HepG2 (cell line): ENCODE measurements around the gene SPDL1. TPM values are rescaled to one million over a fixed set of nuclear protein-coding genes. Genes with fewer than 3 reads are reported as not detected.

Source experiments
- ATAC-seq: fragments of 200-7000 bp; cut with Tn5 transposase; 3 replicates; pipeline ENCODE4 v1.9.1; 2020; ENCODE audit warnings: mild to moderate bottlenecking, moderate library complexity
- BruUV-seq: library from RNA; stranded (reverse); fragments of 400-500 nt; replicated peaks from 2 replicates; lab custom pipeline; 2021; lab: Mats Ljungman, UMichigan
- CTCF ChIA-PET: fragments of 300-600 bp; formaldehyde crosslinking; extraction: SDS; loops from one replicate; lab custom pipeline; 2021; ENCODE audit warnings: low total read pairs, inconsistent platforms, low intra/inter-chr PET ratio; lab: Yijun Ruan, JAX
- POLR2A ChIA-PET: fragments of 350-600 bp; sonication (Branson Sonifier 250); formaldehyde crosslinking; loops from one replicate; lab custom pipeline; 2020; ENCODE audit warnings: antibody characterized with exemption, inconsistent platforms; lab: Yijun Ruan, JAX
- DNase-seq: peaks from one replicate; pipeline ENCODE4 v3.0.0-alpha.2; 2015; ENCODE audit warnings: low spot score
- FAIRE-seq: peaks from 3 replicates; lab custom pipeline; 2011; peaks lifted over from hg19 to GRCh38; lab: Jason Lieb, UNC
- H2AFZ ChIP-seq: one replicate; pipeline ENCODE4 v1.6.1; 2011; ENCODE audit warnings: low read length, inconsistent platforms
- H3K27ac ChIP-seq: fragments of 300-600 bp; 3 replicates; pipeline ENCODE4 v1.8.0; 2011; ENCODE audit warnings: mixed run types, mild to moderate bottlenecking, mixed read lengths, low read length, inconsistent platforms; ENCODE audit not compliant: insufficient read depth; ENCODE audit errors: extremely low read length
- H3K27me3 ChIP-seq, 2 experiments: fragments of 200-600 bp in 1 of 2; 2 replicates in 1 of 2; 3 replicates in 1 of 2; pipeline versions ENCODE4 v1.6.0 to v1.8.0; 2011; ENCODE audit warnings: low read length in 2 of 2, mild to moderate bottlenecking in 2 of 2, moderate library complexity in 2 of 2, inconsistent platforms in 1 of 2; ENCODE audit not compliant: insufficient read depth in 2 of 2, control insufficient read depth in 1 of 2
- H3K36me3 ChIP-seq, 2 experiments: fragments of 200-600 bp in 1 of 2; replicated peaks in 1 of 2; 2 replicates in 1 of 2; 3 replicates in 1 of 2; pipeline versions ENCODE4 v1.5.1 to v1.8.0; 2011; ENCODE audit warnings: low read length in 2 of 2, inconsistent platforms in 1 of 2; ENCODE audit not compliant: insufficient read depth in 2 of 2, control insufficient read depth in 1 of 2
- H3K4me1 ChIP-seq: 2 replicates; pipeline ENCODE4 v1.5.1; 2012; ENCODE audit warnings: low read length, inconsistent platforms; ENCODE audit not compliant: insufficient read depth
- H3K4me2 ChIP-seq: 2 replicates; pipeline ENCODE4 v1.6.0; 2011; ENCODE audit warnings: low read depth, low read length, inconsistent platforms
- H3K4me3 ChIP-seq, 3 experiments: fragments of 200-600 bp in 1 of 3; sonication (generic), shearing (Covaris generic) in 1 of 3; replicated peaks in 1 of 3; 2 replicates each; pipeline ENCODE4 v1.5.1; 2011 to 2016; ENCODE audit warnings: low read length in 3 of 3, inconsistent platforms in 2 of 3, low read depth in 2 of 3, mild to moderate bottlenecking in 2 of 3, control low read depth in 1 of 3, mixed read lengths in 1 of 3; ENCODE audit not compliant: insufficient read depth in 1 of 3
- H3K79me2 ChIP-seq: one replicate; pipeline ENCODE4 v1.6.1; 2011; ENCODE audit warnings: low read length, inconsistent platforms; ENCODE audit not compliant: insufficient read depth
- H3K9ac ChIP-seq: 2 replicates; pipeline ENCODE4 v1.6.0; 2011; ENCODE audit warnings: mild to moderate bottlenecking, low read depth, low read length, inconsistent platforms; ENCODE audit not compliant: insufficient read depth
- H3K9me3 ChIP-seq: 2 replicates; pipeline ENCODE4 v1.5.1; 2012; ENCODE audit warnings: mild to moderate bottlenecking, low read length
- H4K20me1 ChIP-seq: 2 replicates; pipeline ENCODE4 v1.6.0; 2011; ENCODE audit warnings: inconsistent platforms, mild to moderate bottlenecking, low read length, moderate library complexity; ENCODE audit not compliant: insufficient read depth
- ARHGAP35 ChIP-seq: sonication (generic); formaldehyde crosslinking; IDR thresholded peaks from 2 replicates; pipeline ENCODE4 v1.9.0; 2022; ENCODE audit warnings: mild to moderate bottlenecking, inconsistent platforms, moderate library complexity, missing genetic modification reagents, borderline replicate concordance
- FOXC1 ChIP-seq: sonication (generic); formaldehyde crosslinking; IDR thresholded peaks from 2 replicates; pipeline ENCODE4 v1.8.0; 2022; ENCODE audit warnings: mild to moderate bottlenecking, missing genetic modification reagents, borderline replicate concordance
- MIER2 ChIP-seq: IDR thresholded peaks from 2 replicates; pipeline ENCODE4 v1.6.1; 2016; ENCODE audit warnings: missing biosample characterization, missing genetic modification reagents
- NFIC ChIP-seq: IDR thresholded peaks from 2 replicates; pipeline ENCODE4 v1.6.1; 2012; ENCODE audit warnings: mild to moderate bottlenecking, low read length, inconsistent platforms
- NFKB2 ChIP-seq: sonication (generic); formaldehyde crosslinking; IDR thresholded peaks from 2 replicates; pipeline ENCODE4 v1.4.0; 2020; ENCODE audit warnings: missing genetic modification reagents, borderline replicate concordance
- PHF5A ChIP-seq: IDR thresholded peaks from one replicate; pipeline ENCODE4 v1.6.1; 2018; ENCODE audit warnings: low read depth, missing genetic modification reagents; ENCODE audit not compliant: unreplicated experiment
- ZNF451 ChIP-seq: sonication (generic); formaldehyde crosslinking; IDR thresholded peaks from 2 replicates; pipeline ENCODE4 v1.5.0; 2020; ENCODE audit warnings: mild to moderate bottlenecking, missing genetic modification reagents
- ZNF616 ChIP-seq: sonication (generic); formaldehyde crosslinking; IDR thresholded peaks from 2 replicates; pipeline ENCODE4 v1.5.0; 2020; ENCODE audit warnings: low read depth, mild to moderate bottlenecking, missing genetic modification reagents
- ZNF660 ChIP-seq: sonication (generic); formaldehyde crosslinking; IDR thresholded peaks from 2 replicates; pipeline ENCODE4 v1.5.1; 2020; ENCODE audit warnings: mild to moderate bottlenecking, low read depth, missing genetic modification reagents, borderline replicate concordance
- ZNF747 ChIP-seq: sonication (generic); formaldehyde crosslinking; IDR thresholded peaks from 2 replicates; pipeline ENCODE4 v1.8.1; 2023; ENCODE audit warnings: missing genetic modification reagents, mild to moderate bottlenecking, borderline replicate concordance
- WGBS: methylation state at CpG from one replicate; pipeline ENCODE4 v1.1.6; 2017; ENCODE audit warnings: low lambda C conversion rate; 5-methylcytosine and 5-hydroxymethylcytosine counted together
- in situ Hi-C: cut with HindIII; loops from 2 replicates; pipeline ENCODE4 v1.10.0; 2017; ENCODE audit warnings: low pct_unique_long_range_greater_than_20kb; ENCODE audit not compliant: extremely low pct_ligation_motif_present
- intact Hi-C: fragments of 100-400 bp; cut with micrococcal nuclease; formaldehyde crosslinking; loops from one replicate; pipeline ENCODE4 v1.10.0; 2022; ENCODE audit not compliant: unreplicated experiment
- polyA plus RNA-seq, 8 experiments: library from polyadenylated mRNA; depleted of rRNA in 3 of 8; stranded (reverse) in 7 of 8; unstranded in 1 of 8; fragments of >200 nt; fragmentation: Illumina TruSeq in 4 of 8; extraction: Trizol in 4 of 8; gene quantifications; 2 replicates each; pipeline versions ENCODE4 v1.2.1 to v1.2.3, GENCODE V29; 2011 to 2016; ENCODE audit warnings: low read depth in 4 of 8, missing spikeins in 1 of 8, mixed read lengths in 1 of 8; ENCODE audit not compliant: insufficient read depth in 1 of 8
- total RNA-seq, 5 experiments: library from RNA; depleted of rRNA; stranded (reverse); fragments of >200 nt; fragmentation: Illumina TruSeq; extraction: Trizol; gene quantifications; 2 replicates each; pipeline ENCODE4 v1.2.3, GENCODE V29; 2016; ENCODE audit warnings: low read depth in 1 of 5
- TF ChIP-seq, protein P1 (sequence below): sonication (generic); formaldehyde crosslinking; IDR thresholded peaks from 2 replicates; pipeline ENCODE4 v1.4.0; 2020; ENCODE audit warnings: missing genetic modification reagents
- TF ChIP-seq, protein P2 (sequence below): sonication (generic); formaldehyde crosslinking; IDR thresholded peaks from 2 replicates; pipeline ENCODE4 v1.4.0; 2020; ENCODE audit warnings: low read depth, mild to moderate bottlenecking, missing genetic modification reagents
- TF ChIP-seq, protein P3 (sequence below): sonication (generic); formaldehyde crosslinking; IDR thresholded peaks from 2 replicates; pipeline ENCODE4 v1.4.0; 2020; ENCODE audit warnings: mild to moderate bottlenecking, missing genetic modification reagents
- TF ChIP-seq, protein P4 (sequence below): sonication (generic); formaldehyde crosslinking; IDR thresholded peaks from 2 replicates; pipeline ENCODE4 v1.4.0; 2020; ENCODE audit warnings: mild to moderate bottlenecking, missing genetic modification reagents
- TF ChIP-seq, protein P5 (sequence below): sonication (generic); formaldehyde crosslinking; IDR thresholded peaks from 2 replicates; pipeline ENCODE4 v1.5.0; 2020; ENCODE audit warnings: mild to moderate bottlenecking, missing genetic modification reagents

Gene SPDL1
- total and polyA plus RNA-seq, 2 of the 13 experiments (the other 11 are each of a cell fraction or from before 2014, with no cell fraction given) = 10.9 to 36.6 TPM

DNA sequence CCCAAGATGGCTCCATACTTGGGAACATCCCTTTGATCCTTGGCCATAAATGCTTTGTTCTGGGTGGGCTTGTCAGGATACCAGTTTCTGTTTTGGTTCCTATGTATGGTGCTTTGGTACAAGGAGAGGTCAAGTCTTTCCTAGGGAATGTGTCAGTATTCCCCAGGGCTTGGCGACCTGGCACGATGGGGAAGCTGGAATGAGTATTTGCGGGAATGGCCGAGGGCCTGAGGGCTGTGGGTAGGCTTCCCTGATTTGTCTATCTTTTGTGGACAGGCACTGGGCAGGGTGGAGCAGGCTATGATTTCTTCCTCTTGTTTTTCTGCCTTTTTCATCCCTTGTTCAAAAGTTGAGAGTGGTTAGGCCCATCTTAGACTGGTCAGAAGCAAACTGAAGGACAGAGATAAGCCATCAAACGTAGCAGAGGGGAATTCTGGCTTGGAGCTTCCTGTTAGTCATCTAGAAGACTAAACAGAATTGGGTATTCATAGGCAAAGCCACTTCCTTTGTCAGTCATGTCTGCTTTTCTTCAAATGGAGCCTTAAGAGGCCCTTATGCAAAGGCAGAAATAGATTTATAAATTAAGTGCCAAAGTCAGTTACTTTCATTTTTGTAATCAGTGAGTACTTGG lies 67.2 kb downstream of the SPDL1 start:
- Histone ChIP-seq H3K4me1 (no peaks in the 10 kb centered on the region), H3K79me2 (no peaks in the 10 kb centered on the region), H3K36me3 (no peaks in the 10 kb centered on the region), H3K4me2 (no peak overlapping the region), H3K9me3 (no peaks in the 10 kb centered on the region), H4K20me1 (no peaks in the 10 kb centered on the region), H3K27me3 (no peaks in the 10 kb centered on the region), H3K27ac (no peak overlapping the region), H2AFZ (no peak overlapping the region), H3K9ac (no peak overlapping the region), H3K4me3 (no peak overlapping the region)
- BruUV-seq = no TSS peak
- in situ Hi-C loops = no loop called here
- FAIRE-seq (no peak), ATAC-seq (no peak), DNase-seq (no peak)
- POLR2A ChIA-PET = no interaction called here
- WGBS = 61% methylated on average over 4 of the region's 5 CpGs
- intact Hi-C loops = no loop called here
- CTCF ChIA-PET = no interaction called here
- TF ChIP-seq NFIC (no peak), ZNF451 (CRISPR knock-in tag) (no peak), PHF5A (CRISPR knock-in tag) (no peak), ZNF747 (no peak), ARHGAP35 (no peak), NFKB2 (no peak), ZNF660 (CRISPR knock-in tag) (no peak), FOXC1 (CRISPR knock-in tag) (no peak), MIER2 (no peak), ZNF616 (no peak)
- TF ChIP-seq, protein P1, sequence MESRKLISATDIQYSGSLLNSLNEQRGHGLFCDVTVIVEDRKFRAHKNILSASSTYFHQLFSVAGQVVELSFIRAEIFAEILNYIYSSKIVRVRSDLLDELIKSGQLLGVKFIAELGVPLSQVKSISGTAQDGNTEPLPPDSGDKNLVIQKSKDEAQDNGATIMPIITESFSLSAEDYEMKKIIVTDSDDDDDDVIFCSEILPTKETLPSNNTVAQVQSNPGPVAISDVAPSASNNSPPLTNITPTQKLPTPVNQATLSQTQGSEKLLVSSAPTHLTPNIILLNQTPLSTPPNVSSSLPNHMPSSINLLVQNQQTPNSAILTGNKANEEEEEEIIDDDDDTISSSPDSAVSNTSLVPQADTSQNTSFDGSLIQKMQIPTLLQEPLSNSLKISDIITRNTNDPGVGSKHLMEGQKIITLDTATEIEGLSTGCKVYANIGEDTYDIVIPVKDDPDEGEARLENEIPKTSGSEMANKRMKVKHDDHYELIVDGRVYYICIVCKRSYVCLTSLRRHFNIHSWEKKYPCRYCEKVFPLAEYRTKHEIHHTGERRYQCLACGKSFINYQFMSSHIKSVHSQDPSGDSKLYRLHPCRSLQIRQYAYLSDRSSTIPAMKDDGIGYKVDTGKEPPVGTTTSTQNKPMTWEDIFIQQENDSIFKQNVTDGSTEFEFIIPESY (CRISPR knock-in tag) = no peak
- TF ChIP-seq, protein P2, sequence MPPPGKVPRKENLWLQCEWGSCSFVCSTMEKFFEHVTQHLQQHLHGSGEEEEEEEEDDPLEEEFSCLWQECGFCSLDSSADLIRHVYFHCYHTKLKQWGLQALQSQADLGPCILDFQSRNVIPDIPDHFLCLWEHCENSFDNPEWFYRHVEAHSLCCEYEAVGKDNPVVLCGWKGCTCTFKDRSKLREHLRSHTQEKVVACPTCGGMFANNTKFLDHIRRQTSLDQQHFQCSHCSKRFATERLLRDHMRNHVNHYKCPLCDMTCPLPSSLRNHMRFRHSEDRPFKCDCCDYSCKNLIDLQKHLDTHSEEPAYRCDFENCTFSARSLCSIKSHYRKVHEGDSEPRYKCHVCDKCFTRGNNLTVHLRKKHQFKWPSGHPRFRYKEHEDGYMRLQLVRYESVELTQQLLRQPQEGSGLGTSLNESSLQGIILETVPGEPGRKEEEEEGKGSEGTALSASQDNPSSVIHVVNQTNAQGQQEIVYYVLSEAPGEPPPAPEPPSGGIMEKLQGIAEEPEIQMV = no peak
- TF ChIP-seq, protein P3, sequence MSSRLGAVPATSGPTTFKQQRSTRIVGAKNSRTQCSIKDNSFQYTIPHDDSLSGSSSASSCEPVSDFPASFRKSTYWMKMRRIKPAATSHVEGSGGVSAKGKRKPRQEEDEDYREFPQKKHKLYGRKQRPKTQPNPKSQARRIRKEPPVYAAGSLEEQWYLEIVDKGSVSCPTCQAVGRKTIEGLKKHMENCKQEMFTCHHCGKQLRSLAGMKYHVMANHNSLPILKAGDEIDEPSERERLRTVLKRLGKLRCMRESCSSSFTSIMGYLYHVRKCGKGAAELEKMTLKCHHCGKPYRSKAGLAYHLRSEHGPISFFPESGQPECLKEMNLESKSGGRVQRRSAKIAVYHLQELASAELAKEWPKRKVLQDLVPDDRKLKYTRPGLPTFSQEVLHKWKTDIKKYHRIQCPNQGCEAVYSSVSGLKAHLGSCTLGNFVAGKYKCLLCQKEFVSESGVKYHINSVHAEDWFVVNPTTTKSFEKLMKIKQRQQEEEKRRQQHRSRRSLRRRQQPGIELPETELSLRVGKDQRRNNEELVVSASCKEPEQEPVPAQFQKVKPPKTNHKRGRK (CRISPR knock-in tag) = no peak
- TF ChIP-seq, protein P4, sequence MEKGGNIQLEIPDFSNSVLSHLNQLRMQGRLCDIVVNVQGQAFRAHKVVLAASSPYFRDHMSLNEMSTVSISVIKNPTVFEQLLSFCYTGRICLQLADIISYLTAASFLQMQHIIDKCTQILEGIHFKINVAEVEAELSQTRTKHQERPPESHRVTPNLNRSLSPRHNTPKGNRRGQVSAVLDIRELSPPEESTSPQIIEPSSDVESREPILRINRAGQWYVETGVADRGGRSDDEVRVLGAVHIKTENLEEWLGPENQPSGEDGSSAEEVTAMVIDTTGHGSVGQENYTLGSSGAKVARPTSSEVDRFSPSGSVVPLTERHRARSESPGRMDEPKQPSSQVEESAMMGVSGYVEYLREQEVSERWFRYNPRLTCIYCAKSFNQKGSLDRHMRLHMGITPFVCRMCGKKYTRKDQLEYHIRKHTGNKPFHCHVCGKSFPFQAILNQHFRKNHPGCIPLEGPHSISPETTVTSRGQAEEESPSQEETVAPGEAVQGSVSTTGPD = no peak
- TF ChIP-seq, protein P5, sequence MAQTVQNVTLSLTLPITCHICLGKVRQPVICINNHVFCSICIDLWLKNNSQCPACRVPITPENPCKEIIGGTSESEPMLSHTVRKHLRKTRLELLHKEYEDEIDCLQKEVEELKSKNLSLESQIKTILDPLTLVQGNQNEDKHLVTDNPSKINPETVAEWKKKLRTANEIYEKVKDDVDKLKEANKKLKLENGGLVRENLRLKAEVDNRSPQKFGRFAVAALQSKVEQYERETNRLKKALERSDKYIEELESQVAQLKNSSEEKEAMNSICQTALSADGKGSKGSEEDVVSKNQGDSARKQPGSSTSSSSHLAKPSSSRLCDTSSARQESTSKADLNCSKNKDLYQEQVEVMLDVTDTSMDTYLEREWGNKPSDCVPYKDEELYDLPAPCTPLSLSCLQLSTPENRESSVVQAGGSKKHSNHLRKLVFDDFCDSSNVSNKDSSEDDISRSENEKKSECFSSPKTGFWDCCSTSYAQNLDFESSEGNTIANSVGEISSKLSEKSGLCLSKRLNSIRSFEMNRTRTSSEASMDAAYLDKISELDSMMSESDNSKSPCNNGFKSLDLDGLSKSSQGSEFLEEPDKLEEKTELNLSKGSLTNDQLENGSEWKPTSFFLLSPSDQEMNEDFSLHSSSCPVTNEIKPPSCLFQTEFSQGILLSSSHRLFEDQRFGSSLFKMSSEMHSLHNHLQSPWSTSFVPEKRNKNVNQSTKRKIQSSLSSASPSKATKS (CRISPR knock-in tag) = no peak
